Fibroblast of the aortic adventitia (primary cell): ENCODE data around the gene PIGV. TPM values are rescaled to one million over a fixed set of nuclear protein-coding genes. Genes with fewer than 3 reads are reported as not detected.
A peak's percentile ranks its signal among the peaks of the same experiment; 100 is the strongest.

ENCODE experiments used
- DNase-seq: peaks from one replicate; pipeline ENCODE4 v3.0.0-alpha.2; 2010; ENCODE audit warnings: low read depth
- H3K4me3 ChIP-seq: 2 replicates; pipeline ENCODE4 v1.5.1; 2011; ENCODE audit warnings: low read depth, mild to moderate bottlenecking, control low read depth, low read length, moderate library complexity
- total RNA-seq: library from RNA; depleted of rRNA; stranded (reverse); fragments of >200 nt; gene quantifications from 2 replicates; pipeline ENCODE4 v1.2.3, GENCODE V29; 2012; ENCODE audit warnings: low replicate concordance
- TF ChIP-seq, protein P1 (sequence below): IDR thresholded peaks from 2 replicates; pipeline ENCODE4 v1.5.1; 2011; ENCODE audit warnings: mild to moderate bottlenecking, low read length, control low read depth, inconsistent platforms; ENCODE audit not compliant: insufficient read depth

PIGV gene
- total RNA-seq, 1 donor: 18.1 TPM

GRCh38 chr1:26758358-26758757 lies 29.4 kb upstream of the PIGV start:
- DNase-seq: no peak
- no peak overlapping the region for H3K4me3 ChIP-seq
- TF ChIP-seq, protein P1, sequence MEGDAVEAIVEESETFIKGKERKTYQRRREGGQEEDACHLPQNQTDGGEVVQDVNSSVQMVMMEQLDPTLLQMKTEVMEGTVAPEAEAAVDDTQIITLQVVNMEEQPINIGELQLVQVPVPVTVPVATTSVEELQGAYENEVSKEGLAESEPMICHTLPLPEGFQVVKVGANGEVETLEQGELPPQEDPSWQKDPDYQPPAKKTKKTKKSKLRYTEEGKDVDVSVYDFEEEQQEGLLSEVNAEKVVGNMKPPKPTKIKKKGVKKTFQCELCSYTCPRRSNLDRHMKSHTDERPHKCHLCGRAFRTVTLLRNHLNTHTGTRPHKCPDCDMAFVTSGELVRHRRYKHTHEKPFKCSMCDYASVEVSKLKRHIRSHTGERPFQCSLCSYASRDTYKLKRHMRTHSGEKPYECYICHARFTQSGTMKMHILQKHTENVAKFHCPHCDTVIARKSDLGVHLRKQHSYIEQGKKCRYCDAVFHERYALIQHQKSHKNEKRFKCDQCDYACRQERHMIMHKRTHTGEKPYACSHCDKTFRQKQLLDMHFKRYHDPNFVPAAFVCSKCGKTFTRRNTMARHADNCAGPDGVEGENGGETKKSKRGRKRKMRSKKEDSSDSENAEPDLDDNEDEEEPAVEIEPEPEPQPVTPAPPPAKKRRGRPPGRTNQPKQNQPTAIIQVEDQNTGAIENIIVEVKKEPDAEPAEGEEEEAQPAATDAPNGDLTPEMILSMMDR: no peak

DNA sequence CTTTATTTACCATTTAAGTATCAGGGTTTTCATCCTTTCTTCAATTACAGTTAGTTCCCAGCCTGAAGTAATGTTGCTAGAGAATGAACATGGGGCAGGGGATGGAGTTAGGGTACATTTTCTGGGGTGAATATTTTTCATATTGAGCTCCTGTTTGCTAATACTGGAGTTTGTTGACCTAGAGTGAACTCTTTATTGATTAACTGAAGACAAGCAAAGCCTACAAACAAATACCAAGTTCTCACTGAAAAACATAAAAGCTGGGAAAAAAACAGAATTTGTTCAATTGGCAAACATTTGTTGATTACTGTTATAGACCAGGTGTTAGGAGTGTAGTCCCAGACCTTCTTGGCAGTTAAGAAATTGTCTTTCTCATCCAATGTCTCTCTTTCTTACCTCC lies 28.2 kb upstream of the PIGV start:
- no peak for DNase-seq
- no peak overlapping the region for H3K4me3 ChIP-seq
- TF ChIP-seq, protein P1: no peak

GRCh38 chr1:26761217-26761616 lies 26.5 kb upstream of the PIGV start:
- no peak for DNase-seq
- H3K4me3 ChIP-seq: no peak overlapping the region
- TF ChIP-seq, protein P1: no peak

- no peak for DNase-seq
- TF ChIP-seq, protein P1: no peak
- no peak overlapping the region for H3K4me3 ChIP-seq
Observed at GRCh38 chr1:26767714-26768113, 20.0 kb upstream of the PIGV start.

GRCh38 chr1:26768755-26769154 lies 19.0 kb upstream of the PIGV start:
- peak; percentile 67 for DNase-seq
- H3K4me3 ChIP-seq: no peak overlapping the region
- TF ChIP-seq, protein P1: no peak

- TF ChIP-seq, protein P1: no peak
- H3K4me3 ChIP-seq: no peak overlapping the region
- DNase-seq: no peak
Observed at GRCh38 chr1:26771285-26771642, 16.5 kb upstream of the PIGV start.

DNA sequence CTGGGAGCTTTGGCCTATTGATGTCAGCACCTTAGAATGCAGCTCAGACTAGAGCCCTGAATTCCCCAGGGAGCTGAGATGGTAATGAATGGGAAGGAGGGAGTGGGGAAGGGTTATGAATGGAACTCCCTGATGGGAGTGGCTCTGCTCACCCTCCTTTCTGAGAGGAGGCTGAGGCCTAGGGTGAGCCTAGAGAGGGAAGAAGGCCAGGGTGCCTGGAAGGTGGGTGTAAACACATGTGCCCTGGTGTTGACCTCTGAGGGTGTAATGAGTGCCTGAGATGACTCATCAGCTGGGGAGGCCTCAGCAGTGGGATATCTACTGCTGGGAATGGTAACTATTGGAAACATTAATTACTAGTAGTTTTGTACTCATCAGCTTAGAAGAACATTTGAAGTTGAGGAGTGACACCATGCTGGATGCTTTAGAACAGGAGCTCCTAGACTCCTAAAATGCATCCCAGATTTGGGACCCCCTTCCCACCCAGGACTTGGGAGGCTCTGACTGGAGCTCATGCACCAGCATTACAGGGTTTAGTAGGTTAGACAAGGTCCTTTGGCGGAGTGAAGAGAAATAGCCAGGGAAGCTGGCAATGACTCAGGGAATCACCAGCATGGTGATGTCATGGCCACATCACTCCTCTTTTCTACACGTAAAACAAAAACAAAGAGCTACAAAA lies 16.0 kb upstream of the PIGV start:
- no peak overlapping the region for H3K4me3 ChIP-seq
- TF ChIP-seq, protein P1: no peak
- peak; percentile 98 for DNase-seq
